DND-41 (cell line): ENCODE data around the gene RSPO3.

Source experiments
- EZH2 ChIP-seq: IDR thresholded peaks from 3 replicates; pipeline ENCODE4 v1.6.1; 2012; ENCODE audit warnings: borderline replicate concordance, low read depth, mild to moderate bottlenecking, moderate library complexity, low read length, inconsistent platforms; ENCODE audit not compliant: severe bottlenecking
- TF ChIP-seq, protein P1 (sequence below): IDR thresholded peaks from 2 replicates; pipeline ENCODE4 v1.5.1; 2012; ENCODE audit warnings: borderline replicate concordance, low read length, moderate library complexity, mild to moderate bottlenecking; ENCODE audit not compliant: poor library complexity, severe bottlenecking; ENCODE audit errors: extremely low read depth

GRCh38 chr6:127124172-127124571 is 5.7 kb downstream of the RSPO3 start:
- TF ChIP-seq, protein P1, sequence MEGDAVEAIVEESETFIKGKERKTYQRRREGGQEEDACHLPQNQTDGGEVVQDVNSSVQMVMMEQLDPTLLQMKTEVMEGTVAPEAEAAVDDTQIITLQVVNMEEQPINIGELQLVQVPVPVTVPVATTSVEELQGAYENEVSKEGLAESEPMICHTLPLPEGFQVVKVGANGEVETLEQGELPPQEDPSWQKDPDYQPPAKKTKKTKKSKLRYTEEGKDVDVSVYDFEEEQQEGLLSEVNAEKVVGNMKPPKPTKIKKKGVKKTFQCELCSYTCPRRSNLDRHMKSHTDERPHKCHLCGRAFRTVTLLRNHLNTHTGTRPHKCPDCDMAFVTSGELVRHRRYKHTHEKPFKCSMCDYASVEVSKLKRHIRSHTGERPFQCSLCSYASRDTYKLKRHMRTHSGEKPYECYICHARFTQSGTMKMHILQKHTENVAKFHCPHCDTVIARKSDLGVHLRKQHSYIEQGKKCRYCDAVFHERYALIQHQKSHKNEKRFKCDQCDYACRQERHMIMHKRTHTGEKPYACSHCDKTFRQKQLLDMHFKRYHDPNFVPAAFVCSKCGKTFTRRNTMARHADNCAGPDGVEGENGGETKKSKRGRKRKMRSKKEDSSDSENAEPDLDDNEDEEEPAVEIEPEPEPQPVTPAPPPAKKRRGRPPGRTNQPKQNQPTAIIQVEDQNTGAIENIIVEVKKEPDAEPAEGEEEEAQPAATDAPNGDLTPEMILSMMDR, result no peak
- no peak for TF ChIP-seq EZH2
